HCT116 (cell line): ENCODE measurements around the gene TOMM40L. TPM values are rescaled to one million over a fixed set of nuclear protein-coding genes. Genes with fewer than 3 reads are reported as not detected.

Experiments used
- ATAC-seq: fragments of 200-7000 bp; cut with Tn5 transposase; 2 replicates; pipeline ENCODE4 v1.9.1; 2020; ENCODE audit warnings: mild to moderate bottlenecking, moderate library complexity
- BruUV-seq: library from RNA; stranded (reverse); fragments of 400-500 nt; replicated peaks from 2 replicates; lab custom pipeline; 2021; lab: Mats Ljungman, UMichigan
- CTCF ChIA-PET: fragments of 300-600 bp; sonication (Branson Sonifier 250); formaldehyde crosslinking; loops from one replicate; lab custom pipeline; 2021; ENCODE audit warnings: antibody characterized with exemption; lab: Charles Lee
- POLR2A ChIA-PET: fragments of 300-600, 350-600 bp; sonication (Branson Sonifier 250); formaldehyde crosslinking; loops from one replicate; lab custom pipeline; 2021; ENCODE audit warnings: antibody characterized with exemption; lab: Charles Lee
- RAD21 ChIA-PET, 2 experiments: fragments of 300-600 bp; sonication (Branson Sonifier 250); formaldehyde crosslinking; loops; one replicate each; lab custom pipeline; 2023; ENCODE audit warnings: low total read pairs in 2 of 2; ENCODE audit not compliant: uncharacterized antibody in 2 of 2, unreplicated experiment in 2 of 2, low non-redundant PET in 1 of 2; lab: Charles Lee
- DNase-seq: peaks from one replicate; pipeline ENCODE4 v3.0.0-alpha.2; 2010; ENCODE audit warnings: low read depth, low spot score
- H2AFZ ChIP-seq: fragments of 200-600 bp; shearing (Covaris generic), sonication (generic); 2 replicates; pipeline ENCODE4 v1.6.1; 2017; ENCODE audit warnings: low read depth, mixed run types, mixed read lengths, antibody characterized with exemption, low read length; ENCODE audit not compliant: poor library complexity, severe bottlenecking
- H3K27ac ChIP-seq: 2 replicates; pipeline ENCODE4 v1.5.1; 2012; ENCODE audit warnings: low read depth, low read length
- H3K27me3 ChIP-seq: fragments of 200-600 bp; sonication (generic); 2 replicates; pipeline ENCODE4 v1.6.1; 2016; ENCODE audit warnings: mixed run types, low read length, mixed read lengths; ENCODE audit not compliant: insufficient read depth
- H3K36me3 ChIP-seq, 2 experiments: fragments of 200-500 bp in 1 of 2; fragments of 200-600 bp in 1 of 2; sonication (Bioruptor generic) in 1 of 2; sonication (generic) in 1 of 2; 2 replicates each; pipeline versions ENCODE4 v1.5.1 to v1.6.1; 2014 to 2016; ENCODE audit warnings: low read length in 2 of 2, inconsistent platforms in 1 of 2, mixed read lengths in 1 of 2, mixed run types in 1 of 2; ENCODE audit not compliant: insufficient read depth in 2 of 2, control insufficient read depth in 1 of 2
- H3K4me1 ChIP-seq, 2 experiments: fragments of 200-600 bp in 1 of 2; sonication (generic) in 1 of 2; 2 replicates each; pipeline versions ENCODE4 v1.5.1 to v1.6.1; 2012 to 2017; ENCODE audit warnings: low read length in 2 of 2, inconsistent platforms in 1 of 2, mild to moderate bottlenecking in 1 of 2, mixed read lengths in 1 of 2, mixed run types in 1 of 2, moderate library complexity in 1 of 2; ENCODE audit not compliant: insufficient read depth in 2 of 2, control insufficient read depth in 1 of 2
- H3K4me2 ChIP-seq: fragments of 200-600 bp; sonication (generic); 2 replicates; pipeline ENCODE4 v1.6.1; 2017; ENCODE audit warnings: mixed run types, low read length, mixed read lengths
- H3K4me3 ChIP-seq, 2 experiments: fragments of 200-600 bp in 1 of 2; sonication (generic) in 1 of 2; replicated peaks in 1 of 2; 2 replicates each; pipeline ENCODE4 v1.5.1; 2011 to 2016; ENCODE audit warnings: low read length in 2 of 2, control low read depth in 1 of 2, low read depth in 1 of 2, mild to moderate bottlenecking in 1 of 2, mixed read lengths in 1 of 2, mixed run types in 1 of 2
- H3K79me2 ChIP-seq: fragments of 200-600 bp; sonication (generic); 2 replicates; pipeline ENCODE4 v1.6.1; 2017; ENCODE audit warnings: mild to moderate bottlenecking, mixed run types, low read length, moderate library complexity, mixed read lengths; ENCODE audit not compliant: insufficient read depth
- H3K9ac ChIP-seq: fragments of 200-600 bp; sonication (generic); 2 replicates; pipeline ENCODE4 v1.6.1; 2016; ENCODE audit warnings: low read length, mixed read lengths
- H3K9me2 ChIP-seq: fragments of 200-600 bp; sonication (generic), shearing (Covaris generic); 2 replicates; pipeline ENCODE4 v1.6.1; 2017; ENCODE audit warnings: mixed run types, mild to moderate bottlenecking, moderate library complexity; ENCODE audit not compliant: insufficient read depth
- H3K9me3 ChIP-seq, 2 experiments: fragments of 200-500 bp in 1 of 2; fragments of 200-600 bp in 1 of 2; sonication (Bioruptor generic) in 1 of 2; sonication (generic) in 1 of 2; 2 replicates each; pipeline ENCODE4 v1.6.1; 2014 to 2017; ENCODE audit warnings: low read length in 2 of 2, mixed read lengths in 2 of 2, inconsistent platforms in 1 of 2, low read depth in 1 of 2, mild to moderate bottlenecking in 1 of 2, mixed run types in 1 of 2, moderate library complexity in 1 of 2; ENCODE audit not compliant: control insufficient read depth in 1 of 2, insufficient read depth in 1 of 2
- H4K20me1 ChIP-seq: fragments of 200-600 bp; sonication (generic), shearing (Covaris generic); 2 replicates; pipeline ENCODE4 v1.6.1; 2017; ENCODE audit warnings: mixed run types, mild to moderate bottlenecking, moderate library complexity; ENCODE audit not compliant: insufficient read depth
- ATF3 ChIP-seq: IDR thresholded peaks from 2 replicates; pipeline ENCODE4 v1.6.1; 2012
- CBX3 ChIP-seq: IDR thresholded peaks from 2 replicates; pipeline ENCODE4 v1.6.1; 2012; ENCODE audit warnings: low read depth
- CEBPB ChIP-seq: IDR thresholded peaks from 2 replicates; pipeline ENCODE4 v1.6.1; 2012; ENCODE audit warnings: low read depth
- CTCF ChIP-seq, 3 experiments: fragments of 200-600 bp in 1 of 3; sonication (generic) in 1 of 3; IDR thresholded peaks in 2 of 3; conservative IDR thresholded peaks in 1 of 3; 2 replicates each; pipeline ENCODE4 v1.5.1; 2012 to 2017; ENCODE audit warnings: low read depth in 2 of 3, low read length in 2 of 3, antibody characterized with exemption in 1 of 3, borderline replicate concordance in 1 of 3, control low read depth in 1 of 3, mild to moderate bottlenecking in 1 of 3, mixed read lengths in 1 of 3, mixed run types in 1 of 3, moderate library complexity in 1 of 3; ENCODE audit not compliant: insufficient read depth in 1 of 3
- EGR1 ChIP-seq: IDR thresholded peaks from 2 replicates; pipeline ENCODE4 v1.6.1; 2012; ENCODE audit warnings: low read depth
- ELF1 ChIP-seq: IDR thresholded peaks from 2 replicates; pipeline ENCODE4 v1.6.1; 2012; ENCODE audit warnings: low read depth, borderline replicate concordance
- FOSL1 ChIP-seq: IDR thresholded peaks from 2 replicates; pipeline ENCODE4 v1.6.1; 2012; ENCODE audit warnings: low read depth
- JUND ChIP-seq: IDR thresholded peaks from 2 replicates; pipeline ENCODE4 v1.6.1; 2012
- POLR2A ChIP-seq: IDR thresholded peaks from 2 replicates; pipeline ENCODE4 v1.7.0; 2011; ENCODE audit warnings: borderline replicate concordance; ENCODE audit not compliant: insufficient read depth, insufficient read length; ENCODE audit errors: extremely low read depth
- POLR2AphosphoS5 ChIP-seq: IDR thresholded peaks from 2 replicates; pipeline ENCODE4 v1.6.1; 2011; ENCODE audit warnings: mild to moderate bottlenecking, low read depth, low read length, moderate library complexity
- RAD21 ChIP-seq: IDR thresholded peaks from 2 replicates; pipeline ENCODE4 v1.6.1; 2012; ENCODE audit warnings: low read depth, mild to moderate bottlenecking
- SIN3A ChIP-seq: IDR thresholded peaks from 2 replicates; pipeline ENCODE4 v1.6.1; 2012; ENCODE audit warnings: low read depth
- SP1 ChIP-seq: IDR thresholded peaks from 2 replicates; pipeline ENCODE4 v1.6.1; 2012; ENCODE audit warnings: low read depth
- SRF ChIP-seq: IDR thresholded peaks from 2 replicates; pipeline ENCODE4 v1.6.1; 2012; ENCODE audit warnings: low read depth
- TCF7L2 ChIP-seq: IDR thresholded peaks from 2 replicates; pipeline ENCODE4 v1.7.0; 2011; ENCODE audit warnings: borderline replicate concordance, inconsistent platforms; ENCODE audit not compliant: insufficient read depth, insufficient read length; ENCODE audit errors: extremely low read depth
- YY1 ChIP-seq: IDR thresholded peaks from 2 replicates; pipeline ENCODE4 v1.6.1; 2011; ENCODE audit warnings: low read length, low read depth, moderate library complexity, mild to moderate bottlenecking; ENCODE audit not compliant: insufficient replicate concordance; ENCODE audit errors: extremely low read depth
- ZFX ChIP-seq: fragments of 450-650 bp; IDR thresholded peaks from 2 replicates; pipeline ENCODE4 v1.6.1; 2017
- ZNF274 ChIP-seq: fragments of 200-500 bp; sonication (Bioruptor generic); IDR thresholded peaks from 2 replicates; pipeline ENCODE4 v1.6.1; 2014; ENCODE audit warnings: mild to moderate bottlenecking, low read depth, low read length, inconsistent platforms
- intact Hi-C: fragments of 100-400 bp; cut with micrococcal nuclease; formaldehyde crosslinking; loops from 2 replicates; pipeline ENCODE4 v1.10.0; 2022
- total RNA-seq: library from RNA; stranded (reverse); gene quantifications from one replicate; pipeline ENCODE4 v1.2.1, GENCODE V29; 2021; ENCODE audit not compliant: unreplicated experiment

TOMM40L gene
- total RNA-seq, 1 experiment from 2014 or later: 9.8 TPM

GRCh38 chr1:161200421-161200991, 25.4 kb upstream of the TOMM40L start:
- Histone ChIP-seq H3K36me3 (peaks cover 8 to 16% of the 10 kb centered on the region in 2 experiments; a peak in 2 of 4 replicates), H2AFZ (no peak overlapping the region), H3K4me2 (peak overlapping the region; percentile 89; the same call in 1 of the 2 replicates), H3K9ac (no peak overlapping the region), H3K9me3 (no peaks in the 10 kb centered on the region), H3K79me2 (peaks cover 27% of the 10 kb centered on the region), H3K27ac (no peak overlapping the region; the same call in 1 of the 2 replicates), H3K4me3 (no peak overlapping the region), H3K27me3 (no peaks in the 10 kb centered on the region), H3K9me2 (no peaks in the 10 kb centered on the region), H4K20me1 (no peaks in the 10 kb centered on the region), H3K4me1 (peaks cover 8 to 38% of the 10 kb centered on the region in 2 experiments; a peak in 3 of 4 replicates)
- CTCF ChIA-PET: no interaction called here
- DNase-seq (no peak), ATAC-seq (no peak)
- TF ChIP-seq SIN3A: no peak
- TF ChIP-seq ZFX: no peak
- TF ChIP-seq ELF1: no peak
- intact Hi-C loops: no loop called here
- POLR2A ChIA-PET: interaction anchor here (3.0 kb wide), 1 partner anchor 35 kb away, joined by 12 read pairs; the partner anchor contains the start of gene PPOX
- BruUV-seq: no TSS peak
- RAD21 ChIA-PET: no interaction called here

GRCh38 chr1:161200992-161201835, 24.6 kb upstream of the TOMM40L start:
- H3K27ac ChIP-seq: peak overlapping the region; percentile 52
- H3K79me2 ChIP-seq: peaks cover 29% of the 10 kb centered on the region
- peaks cover 8 to 38% of the 10 kb centered on the region in 2 experiments; a peak in 3 of 4 replicates for H3K4me1 ChIP-seq
- ChIA-PET POLR2A (interaction anchor here (0.9 to 3.0 kb wide), 6 partner anchors 7 to 86 kb away, joined by 3 to 12 read pairs (median 4); partner anchors contain the start of genes B4GALT3 and PPOX), CTCF (interaction anchor here (1.1 to 1.8 kb wide), 5 partner anchors 9 to 181 kb away, joined by 4 to 7 read pairs (median 5); partner anchors contain the start of genes APOA2, PPOX and TOMM40L), RAD21 (no interaction called here)
- no peaks in the 10 kb centered on the region for H4K20me1 ChIP-seq
- no peak overlapping the region for H2AFZ ChIP-seq
- no peaks in the 10 kb centered on the region for H3K9me3 ChIP-seq
- peaks cover 11 to 17% of the 10 kb centered on the region in 2 experiments; a peak in 2 of 4 replicates for H3K36me3 ChIP-seq
- DNase-seq: no peak
- no TSS peak for BruUV-seq
- intact Hi-C loops: no loop called here
- no peaks in the 10 kb centered on the region for H3K9me2 ChIP-seq
- H3K9ac ChIP-seq: peak overlapping the region; percentile 98
- no peak for ATAC-seq
- peak overlapping the region; percentile 94 to 98 for H3K4me3 ChIP-seq
- no peaks in the 10 kb centered on the region for H3K27me3 ChIP-seq
- peak overlapping the region; percentile 89 for H3K4me2 ChIP-seq
- TF ChIP-seq CBX3 (no peak), ZNF274 (no peak), ATF3 (no peak), CTCF (IDR thresholded peaks at IDR 0.05 in 2 of 3, conservative IDR thresholded peaks at IDR 0.05 in 1 of 3; ENCODE audit: borderline replicate concordance in 1 of 3, insufficient read depth in 1 of 3, low read depth in 2 of 3, low read length in 2 of 3) (no peak), JUND (no peak), SRF (no peak), TCF7L2 (no peak), SP1 (no peak), POLR2A (no peak), CEBPB (no peak), YY1 (no peak), EGR1 (no peak), RAD21 (no peak), ZFX (no peak), POLR2AphosphoS5 (no peak), FOSL1 (no peak), ELF1 (no peak)
